ENCODE data around the gene INPP4B. TPM values are rescaled to one million over a fixed set of nuclear protein-coding genes. Genes with fewer than 3 reads are reported as not detected.

INPP4B gene
- total RNA-seq, 1 donor from 2014 or later, result 4.9 TPM

- DNase-seq (ENCODE audit: low spot score), result no peak
Observed at GRCh38 chr4:142556570-142557238, 289.4 kb downstream of the INPP4B start.

DNA sequence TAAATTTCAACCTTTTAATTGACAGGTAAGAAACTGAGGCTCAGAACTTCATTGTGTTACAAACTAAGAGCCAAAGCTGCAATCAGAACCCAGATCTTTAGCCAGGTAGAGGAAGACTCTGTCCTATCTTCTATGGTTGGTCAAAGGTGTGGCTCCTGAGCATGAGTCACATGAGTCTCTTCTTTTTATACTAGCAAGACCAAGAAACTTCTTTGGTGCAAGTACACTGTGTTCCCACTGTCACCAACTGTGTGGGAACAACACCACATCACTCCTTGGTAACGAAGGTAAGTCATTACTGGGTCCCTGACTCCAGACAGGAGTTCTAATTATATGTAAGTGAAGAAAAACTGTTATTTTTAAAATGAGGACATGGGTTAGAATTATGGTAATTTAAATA, 290.1 kb downstream of the INPP4B start:
- Mint-ChIP-seq H3K27ac (ENCODE audit: unreplicated experiment) (no peak overlapping the region), H3K4me1 (ENCODE audit: unreplicated experiment) (no peaks in the 10 kb centered on the region), H3K4me3 (ENCODE audit: unreplicated experiment) (no peak overlapping the region), H3K27me3 (ENCODE audit: unreplicated experiment) (no peaks in the 10 kb centered on the region), H3K9me3 (ENCODE audit: unreplicated experiment) (no peaks in the 10 kb centered on the region), H3K36me3 (ENCODE audit: low read depth, unreplicated experiment) (no peaks in the 10 kb centered on the region)
- DNase-seq (ENCODE audit: low spot score), result no peak
- no peak for TF ChIP-seq CTCF (IDR thresholded peaks at IDR 0.05; ENCODE audit: unreplicated experiment)

More at GRCh38 chr4:142556570-142557238, 289.4 kb downstream of the INPP4B start:
- H3K36me3 Mint-ChIP-seq (ENCODE audit: low read depth, unreplicated experiment), result no peaks in the 10 kb centered on the region
- H3K27me3 Mint-ChIP-seq (ENCODE audit: unreplicated experiment), result no peaks in the 10 kb centered on the region
- no peaks in the 10 kb centered on the region for H3K9me3 Mint-ChIP-seq (ENCODE audit: unreplicated experiment)
- no peak overlapping the region for H3K4me3 Mint-ChIP-seq (ENCODE audit: unreplicated experiment)
- H3K27ac Mint-ChIP-seq (ENCODE audit: unreplicated experiment), result no peak overlapping the region
- no peaks in the 10 kb centered on the region for H3K4me1 Mint-ChIP-seq (ENCODE audit: unreplicated experiment)
- no peak for TF ChIP-seq CTCF (IDR thresholded peaks at IDR 0.05; ENCODE audit: unreplicated experiment)

GRCh38 chr4:142554412-142554811, 291.7 kb downstream of the INPP4B start:
- Mint-ChIP-seq H3K36me3 (ENCODE audit: low read depth, unreplicated experiment) (no peaks in the 10 kb centered on the region), H3K27me3 (ENCODE audit: unreplicated experiment) (no peaks in the 10 kb centered on the region), H3K9me3 (ENCODE audit: unreplicated experiment) (no peaks in the 10 kb centered on the region), H3K27ac (ENCODE audit: unreplicated experiment) (no peak overlapping the region), H3K4me1 (ENCODE audit: unreplicated experiment) (peaks cover 8% of the 10 kb centered on the region), H3K4me3 (ENCODE audit: unreplicated experiment) (no peak overlapping the region)
- DNase-seq (ENCODE audit: low spot score), result no peak
- TF ChIP-seq CTCF (IDR thresholded peaks at IDR 0.05; ENCODE audit: unreplicated experiment), result no peak

DNA sequence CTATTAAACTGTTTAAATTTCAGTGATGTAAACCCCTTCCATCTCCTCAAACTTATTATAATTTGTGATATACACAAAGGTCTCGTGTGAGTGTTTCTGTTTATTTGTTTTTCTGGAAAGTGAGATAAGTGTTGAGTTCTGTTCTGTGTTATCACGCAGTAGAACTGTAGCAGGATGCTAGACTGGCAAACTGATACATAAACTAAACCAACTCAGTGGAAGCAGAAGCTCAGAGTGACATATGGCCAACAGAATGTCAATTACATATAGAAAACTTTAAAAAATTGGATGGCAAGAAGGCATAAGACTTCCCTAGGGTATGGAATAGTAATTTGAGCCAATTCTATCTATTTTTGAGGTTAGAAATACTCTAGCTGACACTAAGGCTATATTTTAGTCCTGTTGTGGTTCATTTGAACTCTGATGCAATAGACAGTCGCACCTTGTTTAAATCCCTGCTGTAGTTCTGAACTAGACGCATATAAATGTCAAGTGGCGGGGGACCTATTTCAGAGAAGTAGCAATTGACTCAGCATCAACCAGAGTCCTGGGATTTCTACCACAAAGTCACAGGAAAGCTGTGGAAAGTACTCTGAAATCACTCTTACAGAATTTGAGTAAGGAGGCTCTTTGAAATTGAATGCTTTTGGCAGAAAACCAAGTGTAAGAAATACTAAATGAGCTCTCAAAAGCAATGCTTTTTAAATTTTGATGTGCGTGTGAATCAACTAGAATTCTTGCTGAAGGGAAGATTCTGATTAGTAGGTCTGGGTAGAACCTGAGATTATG, 294.4 kb downstream of the INPP4B start:
- Mint-ChIP-seq H3K4me3 (ENCODE audit: unreplicated experiment) (no peak overlapping the region), H3K4me1 (ENCODE audit: unreplicated experiment) (peaks cover 8% of the 10 kb centered on the region), H3K27ac (ENCODE audit: unreplicated experiment) (no peak overlapping the region), H3K36me3 (ENCODE audit: low read depth, unreplicated experiment) (no peaks in the 10 kb centered on the region), H3K27me3 (ENCODE audit: unreplicated experiment) (no peaks in the 10 kb centered on the region), H3K9me3 (ENCODE audit: unreplicated experiment) (no peaks in the 10 kb centered on the region)
- no peak for TF ChIP-seq CTCF (IDR thresholded peaks at IDR 0.05; ENCODE audit: unreplicated experiment)
- DNase-seq (ENCODE audit: low spot score), result no peak

- no peak for DNase-seq (ENCODE audit: low spot score)
- H3K27ac Mint-ChIP-seq (ENCODE audit: unreplicated experiment), result no peak overlapping the region
- no peaks in the 10 kb centered on the region for H3K36me3 Mint-ChIP-seq (ENCODE audit: low read depth, unreplicated experiment)
- H3K9me3 Mint-ChIP-seq (ENCODE audit: unreplicated experiment), result no peaks in the 10 kb centered on the region
- peaks cover 8% of the 10 kb centered on the region for H3K4me1 Mint-ChIP-seq (ENCODE audit: unreplicated experiment)
- H3K4me3 Mint-ChIP-seq (ENCODE audit: unreplicated experiment), result no peak overlapping the region
- H3K27me3 Mint-ChIP-seq (ENCODE audit: unreplicated experiment), result no peaks in the 10 kb centered on the region
- no peak for TF ChIP-seq CTCF (IDR thresholded peaks at IDR 0.05; ENCODE audit: unreplicated experiment)
Observed at GRCh38 chr4:142550965-142551364, 295.1 kb downstream of the INPP4B start.

All from endothelial cell (in vitro differentiated cells).